HepG2 (cell line): ENCODE measurements around the gene LIME1. TPM values are rescaled to one million over a fixed set of nuclear protein-coding genes. Genes with fewer than 3 reads are reported as not detected.

Source experiments
- CHCHD3 ChIP-seq: sonication (generic); formaldehyde crosslinking; IDR thresholded peaks from 2 replicates; pipeline ENCODE4 v1.8.0; 2022; ENCODE audit warnings: mild to moderate bottlenecking, missing genetic modification reagents, moderate library complexity
- HNF4G ChIP-seq, 2 experiments: sonication (generic) in 1 of 2; formaldehyde crosslinking in 1 of 2; IDR thresholded peaks; 2 replicates each; pipeline versions ENCODE4 v1.4.0 to v1.6.1; 2011 to 2020; ENCODE audit warnings: borderline replicate concordance in 2 of 2, low read depth in 2 of 2, mild to moderate bottlenecking in 2 of 2, low read length in 1 of 2, missing genetic modification reagents in 1 of 2, moderate library complexity in 1 of 2
- MTA1 ChIP-seq: sonication (generic); formaldehyde crosslinking; IDR thresholded peaks from 2 replicates; pipeline ENCODE4 v1.4.0; 2020; ENCODE audit warnings: missing genetic modification reagents, mild to moderate bottlenecking, borderline replicate concordance
- NCOA5 ChIP-seq: sonication (generic); formaldehyde crosslinking; IDR thresholded peaks from 2 replicates; pipeline ENCODE4 v1.4.0; 2020; ENCODE audit warnings: missing genetic modification reagents
- TOE1 ChIP-seq: sonication (generic); formaldehyde crosslinking; IDR thresholded peaks from 2 replicates; pipeline ENCODE4 v1.4.0; 2020; ENCODE audit warnings: mild to moderate bottlenecking, missing genetic modification reagents
- ZNF691 ChIP-seq: sonication (generic); formaldehyde crosslinking; IDR thresholded peaks from 2 replicates; pipeline ENCODE4 v1.4.0; 2020; ENCODE audit warnings: missing genetic modification reagents, low read depth, mild to moderate bottlenecking, borderline replicate concordance
- ZNF749 ChIP-seq: sonication (generic); formaldehyde crosslinking; IDR thresholded peaks from 2 replicates; pipeline ENCODE4 v1.8.0; 2022; ENCODE audit warnings: mild to moderate bottlenecking, missing genetic modification reagents, moderate library complexity, borderline replicate concordance
- polyA plus RNA-seq, 8 experiments: library from polyadenylated mRNA; depleted of rRNA in 3 of 8; stranded (reverse) in 7 of 8; unstranded in 1 of 8; fragments of >200 nt; fragmentation: Illumina TruSeq in 4 of 8; extraction: Trizol in 4 of 8; gene quantifications; 2 replicates each; pipeline versions ENCODE4 v1.2.1 to v1.2.3, GENCODE V29; 2011 to 2016; ENCODE audit warnings: low read depth in 4 of 8, missing spikeins in 1 of 8, mixed read lengths in 1 of 8; ENCODE audit not compliant: insufficient read depth in 1 of 8
- total RNA-seq, 5 experiments: library from RNA; depleted of rRNA; stranded (reverse); fragments of >200 nt; fragmentation: Illumina TruSeq; extraction: Trizol; gene quantifications; 2 replicates each; pipeline ENCODE4 v1.2.3, GENCODE V29; 2016; ENCODE audit warnings: low read depth in 1 of 5
- TF ChIP-seq, protein P1 (sequence below): sonication (generic); formaldehyde crosslinking; IDR thresholded peaks from 2 replicates; pipeline ENCODE4 v1.4.0; 2020; ENCODE audit warnings: mild to moderate bottlenecking, missing genetic modification reagents
- TF ChIP-seq, protein P2 (sequence below): sonication (generic); formaldehyde crosslinking; IDR thresholded peaks from 2 replicates; pipeline ENCODE4 v1.8.1; 2023; ENCODE audit warnings: mild to moderate bottlenecking, moderate library complexity, missing genetic modification reagents
- TF ChIP-seq, protein P3 (sequence below), 2 experiments: IDR thresholded peaks; 2 replicates each; pipeline ENCODE4 v1.6.1; 2011 to 2012; ENCODE audit warnings: low read length in 2 of 2, borderline replicate concordance in 1 of 2, low read depth in 1 of 2, mild to moderate bottlenecking in 1 of 2, moderate library complexity in 1 of 2

The LIME1 gene
- total and polyA plus RNA-seq, 2 of the 13 experiments (the other 11 are each of a cell fraction or from before 2014, with no cell fraction given), result 13.0 to 61.5 TPM

DNA sequence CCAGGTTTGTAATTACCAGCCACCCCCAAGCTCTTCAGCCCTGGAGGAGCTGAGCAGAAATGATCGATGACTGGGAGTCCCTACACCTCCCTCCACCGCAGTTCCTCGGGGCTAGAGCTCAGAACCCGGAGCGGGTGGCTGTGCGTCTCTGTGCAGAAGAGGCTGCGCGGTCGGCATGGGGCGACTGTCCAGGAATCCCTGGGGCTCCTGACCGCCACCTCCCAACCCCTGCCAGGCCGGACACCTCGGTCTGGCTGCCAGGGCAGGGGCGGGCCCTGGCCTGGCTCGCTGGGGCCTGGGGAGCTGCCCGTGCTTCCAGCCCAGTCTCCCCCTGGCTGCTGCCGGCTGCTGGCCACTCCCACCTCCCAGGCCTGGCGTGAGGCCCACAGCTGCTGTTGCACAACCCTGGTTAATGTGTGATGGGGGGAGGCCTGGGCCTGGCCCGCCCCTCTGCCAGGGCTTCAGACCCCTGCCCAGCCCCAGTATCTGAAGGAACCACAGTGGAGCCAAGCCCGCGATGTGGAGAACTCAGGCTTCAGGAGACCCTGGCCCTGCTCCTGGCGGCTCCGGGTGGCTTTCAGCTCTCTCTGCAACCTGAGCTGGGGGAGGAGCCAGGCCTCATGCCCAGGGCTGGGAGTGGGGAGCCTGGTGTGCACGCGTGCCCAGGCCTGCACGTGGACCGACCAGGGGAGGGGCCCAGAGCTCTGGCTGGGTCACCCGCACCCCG lies 4.3 kb downstream of the LIME1 start (continued):
- TF ChIP-seq, protein P1, sequence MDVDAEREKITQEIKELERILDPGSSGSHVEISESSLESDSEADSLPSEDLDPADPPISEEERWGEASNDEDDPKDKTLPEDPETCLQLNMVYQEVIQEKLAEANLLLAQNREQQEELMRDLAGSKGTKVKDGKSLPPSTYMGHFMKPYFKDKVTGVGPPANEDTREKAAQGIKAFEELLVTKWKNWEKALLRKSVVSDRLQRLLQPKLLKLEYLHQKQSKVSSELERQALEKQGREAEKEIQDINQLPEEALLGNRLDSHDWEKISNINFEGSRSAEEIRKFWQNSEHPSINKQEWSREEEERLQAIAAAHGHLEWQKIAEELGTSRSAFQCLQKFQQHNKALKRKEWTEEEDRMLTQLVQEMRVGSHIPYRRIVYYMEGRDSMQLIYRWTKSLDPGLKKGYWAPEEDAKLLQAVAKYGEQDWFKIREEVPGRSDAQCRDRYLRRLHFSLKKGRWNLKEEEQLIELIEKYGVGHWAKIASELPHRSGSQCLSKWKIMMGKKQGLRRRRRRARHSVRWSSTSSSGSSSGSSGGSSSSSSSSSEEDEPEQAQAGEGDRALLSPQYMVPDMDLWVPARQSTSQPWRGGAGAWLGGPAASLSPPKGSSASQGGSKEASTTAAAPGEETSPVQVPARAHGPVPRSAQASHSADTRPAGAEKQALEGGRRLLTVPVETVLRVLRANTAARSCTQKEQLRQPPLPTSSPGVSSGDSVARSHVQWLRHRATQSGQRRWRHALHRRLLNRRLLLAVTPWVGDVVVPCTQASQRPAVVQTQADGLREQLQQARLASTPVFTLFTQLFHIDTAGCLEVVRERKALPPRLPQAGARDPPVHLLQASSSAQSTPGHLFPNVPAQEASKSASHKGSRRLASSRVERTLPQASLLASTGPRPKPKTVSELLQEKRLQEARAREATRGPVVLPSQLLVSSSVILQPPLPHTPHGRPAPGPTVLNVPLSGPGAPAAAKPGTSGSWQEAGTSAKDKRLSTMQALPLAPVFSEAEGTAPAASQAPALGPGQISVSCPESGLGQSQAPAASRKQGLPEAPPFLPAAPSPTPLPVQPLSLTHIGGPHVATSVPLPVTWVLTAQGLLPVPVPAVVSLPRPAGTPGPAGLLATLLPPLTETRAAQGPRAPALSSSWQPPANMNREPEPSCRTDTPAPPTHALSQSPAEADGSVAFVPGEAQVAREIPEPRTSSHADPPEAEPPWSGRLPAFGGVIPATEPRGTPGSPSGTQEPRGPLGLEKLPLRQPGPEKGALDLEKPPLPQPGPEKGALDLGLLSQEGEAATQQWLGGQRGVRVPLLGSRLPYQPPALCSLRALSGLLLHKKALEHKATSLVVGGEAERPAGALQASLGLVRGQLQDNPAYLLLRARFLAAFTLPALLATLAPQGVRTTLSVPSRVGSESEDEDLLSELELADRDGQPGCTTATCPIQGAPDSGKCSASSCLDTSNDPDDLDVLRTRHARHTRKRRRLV (CRISPR knock-in tag), result peak; percentile 91
- 0 out of 2 replicates have a peak, but pooled peaks have one; percentile 64 for TF ChIP-seq NCOA5 (CRISPR knock-in tag)
- TF ChIP-seq HNF4G (IDR thresholded peaks at IDR 0.05; ENCODE audit: borderline replicate concordance, low read depth, low read length), result peak; percentile 43; the same call in 1 of the 2 replicates
- TF ChIP-seq HNF4G (CRISPR knock-in tag; IDR thresholded peaks at IDR 0.05; ENCODE audit: borderline replicate concordance, low read depth), result peak; percentile 85; the same call in 1 of the 2 replicates
- TF ChIP-seq, protein P2, sequence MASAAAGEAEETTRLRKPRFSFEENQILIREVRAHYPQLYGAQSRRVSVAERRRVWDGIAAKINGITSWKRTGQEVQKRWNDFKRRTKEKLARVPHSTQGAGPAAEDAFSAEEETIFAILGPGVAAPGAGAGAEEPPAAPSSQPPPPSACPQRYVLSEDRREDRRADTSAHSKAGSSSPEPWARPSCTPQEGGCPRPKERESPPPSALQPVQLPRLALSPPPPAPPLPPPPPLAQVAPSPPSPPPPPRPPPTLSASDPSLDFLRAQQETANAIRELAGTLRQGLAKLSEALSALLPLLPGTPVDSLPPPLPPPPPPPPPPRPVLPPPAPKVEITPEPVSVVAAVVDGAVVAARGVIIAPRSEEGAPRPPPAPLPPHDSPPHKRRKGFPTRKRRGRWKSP (CRISPR knock-in tag), result peak; percentile 63; the same call in 1 of the 2 replicates
- peak; percentile 95; the same call in 1 of the 2 replicates for TF ChIP-seq MTA1
- peak; percentile 64; the same call in 1 of the 2 replicates for TF ChIP-seq ZNF749 (CRISPR knock-in tag)
- TF ChIP-seq, protein P3, sequence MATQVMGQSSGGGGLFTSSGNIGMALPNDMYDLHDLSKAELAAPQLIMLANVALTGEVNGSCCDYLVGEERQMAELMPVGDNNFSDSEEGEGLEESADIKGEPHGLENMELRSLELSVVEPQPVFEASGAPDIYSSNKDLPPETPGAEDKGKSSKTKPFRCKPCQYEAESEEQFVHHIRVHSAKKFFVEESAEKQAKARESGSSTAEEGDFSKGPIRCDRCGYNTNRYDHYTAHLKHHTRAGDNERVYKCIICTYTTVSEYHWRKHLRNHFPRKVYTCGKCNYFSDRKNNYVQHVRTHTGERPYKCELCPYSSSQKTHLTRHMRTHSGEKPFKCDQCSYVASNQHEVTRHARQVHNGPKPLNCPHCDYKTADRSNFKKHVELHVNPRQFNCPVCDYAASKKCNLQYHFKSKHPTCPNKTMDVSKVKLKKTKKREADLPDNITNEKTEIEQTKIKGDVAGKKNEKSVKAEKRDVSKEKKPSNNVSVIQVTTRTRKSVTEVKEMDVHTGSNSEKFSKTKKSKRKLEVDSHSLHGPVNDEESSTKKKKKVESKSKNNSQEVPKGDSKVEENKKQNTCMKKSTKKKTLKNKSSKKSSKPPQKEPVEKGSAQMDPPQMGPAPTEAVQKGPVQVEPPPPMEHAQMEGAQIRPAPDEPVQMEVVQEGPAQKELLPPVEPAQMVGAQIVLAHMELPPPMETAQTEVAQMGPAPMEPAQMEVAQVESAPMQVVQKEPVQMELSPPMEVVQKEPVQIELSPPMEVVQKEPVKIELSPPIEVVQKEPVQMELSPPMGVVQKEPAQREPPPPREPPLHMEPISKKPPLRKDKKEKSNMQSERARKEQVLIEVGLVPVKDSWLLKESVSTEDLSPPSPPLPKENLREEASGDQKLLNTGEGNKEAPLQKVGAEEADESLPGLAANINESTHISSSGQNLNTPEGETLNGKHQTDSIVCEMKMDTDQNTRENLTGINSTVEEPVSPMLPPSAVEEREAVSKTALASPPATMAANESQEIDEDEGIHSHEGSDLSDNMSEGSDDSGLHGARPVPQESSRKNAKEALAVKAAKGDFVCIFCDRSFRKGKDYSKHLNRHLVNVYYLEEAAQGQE (IDR thresholded peaks at IDR 0.05; ENCODE audit: borderline replicate concordance in 1 of 2, low read depth in 1 of 2, low read length in 2 of 2), result peak in 1 of 2 experiments; percentile 15; a peak in 2 of 4 replicates
- TF ChIP-seq TOE1, result peak; percentile 92
- peak; percentile 86 for TF ChIP-seq CHCHD3
- TF ChIP-seq ZNF691 (CRISPR knock-in tag), result peak; percentile 98
